Measurements from ENCODE around the gene EP400.

EP400 gene

GRCh38 chr12:131949431-131950181 lies at the start of gene EP400:
Gene EP400 (plus strand): TSS chr12:131949942. CDS start chr12:131960620, 10,678 bp downstream.
- in situ Hi-C loops (cut with MboI; ENCODE audit: low pct_unique_long_range_greater_than_20kb, low sequenced_read_pairs, unreplicated experiment): no loop called here
- peak; percentile 94 for TF ChIP-seq CTCF (IDR thresholded peaks at IDR 0.05; ENCODE audit: extremely low read depth, insufficient read depth, missing control alignments)
- peak; percentile 99 for DNase-seq (ENCODE audit: low spot score)

- no peak for DNase-seq (ENCODE audit: low spot score)
- in situ Hi-C loops (cut with MboI; ENCODE audit: low pct_unique_long_range_greater_than_20kb, low sequenced_read_pairs, unreplicated experiment): no loop called here
- no peak for TF ChIP-seq CTCF (IDR thresholded peaks at IDR 0.05; ENCODE audit: extremely low read depth, insufficient read depth, missing control alignments)
These were observed 49.3 kb upstream of the EP400 start for GRCh38 chr12:131900397-131900796.

GRCh38 chr12:131901431-131902331 lies 48.1 kb upstream of the EP400 start:
- no peak for DNase-seq (ENCODE audit: low spot score)
- no peak for TF ChIP-seq CTCF (IDR thresholded peaks at IDR 0.05; ENCODE audit: extremely low read depth, insufficient read depth, missing control alignments)
- in situ Hi-C loops (cut with MboI; ENCODE audit: low pct_unique_long_range_greater_than_20kb, low sequenced_read_pairs, unreplicated experiment): no loop called here

GRCh38 chr12:131902332-131903241 lies 47.2 kb upstream of the EP400 start:
- no peak for DNase-seq (ENCODE audit: low spot score)
- in situ Hi-C loops (cut with MboI; ENCODE audit: low pct_unique_long_range_greater_than_20kb, low sequenced_read_pairs, unreplicated experiment): no loop called here

GRCh38 chr12:131903270-131904255 lies 46.2 kb upstream of the EP400 start:
- DNase-seq (ENCODE audit: low spot score): no peak
- in situ Hi-C loops (cut with MboI; ENCODE audit: low pct_unique_long_range_greater_than_20kb, low sequenced_read_pairs, unreplicated experiment): no loop called here
- no peak for TF ChIP-seq CTCF (IDR thresholded peaks at IDR 0.05; ENCODE audit: extremely low read depth, insufficient read depth, missing control alignments)

More at GRCh38 chr12:131902332-131903241, 47.2 kb upstream of the EP400 start:
- no peak for TF ChIP-seq CTCF (IDR thresholded peaks at IDR 0.05; ENCODE audit: extremely low read depth, insufficient read depth, missing control alignments)
